ENCODE data around the gene SYNJ1. TPM values are rescaled to one million over a fixed set of nuclear protein-coding genes. Genes with fewer than 3 reads are reported as not detected.

Gene SYNJ1
- total RNA-seq, 2 experiments from 2014 or later, result 16.1 to 21.1 TPM

- DNase-seq, result no peak
- peaks cover 40% of the 10 kb centered on the region for H3K36me3 Mint-ChIP-seq (ENCODE audit: low read depth)
- ChIA-PET CTCF (no interaction called here), POLR2A (no interaction called here)
- H3K9me3 Mint-ChIP-seq, result peaks cover 2% of the 10 kb centered on the region
- H3K27me3 Mint-ChIP-seq, result no peaks in the 10 kb centered on the region
- no peak overlapping the region for H3K4me3 Mint-ChIP-seq
- H3K27ac Mint-ChIP-seq, result no peak overlapping the region
- peaks cover 34% of the 10 kb centered on the region for H3K4me1 Mint-ChIP-seq
Observed at GRCh38 chr21:32733356-32733755, 5.5 kb upstream of the SYNJ1 start.

GRCh38 chr21:32732544-32732943, 4.7 kb upstream of the SYNJ1 start:
- ChIA-PET POLR2A (interaction anchor here (0.7 kb wide), 1 partner anchor 39 kb away, joined by 3 read pairs; the partner anchor contains the start of gene PAXBP1), CTCF (interaction anchor here (1.2 to 1.8 kb wide), 2 partner anchors 23 to 39 kb away, joined by 3 to 6 read pairs; partner anchors contain the start of gene PAXBP1)
- Mint-ChIP-seq H3K27ac (no peak overlapping the region), H3K4me3 (no peak overlapping the region), H3K9me3 (peaks cover 2% of the 10 kb centered on the region), H3K27me3 (no peaks in the 10 kb centered on the region), H3K4me1 (peaks cover 35% of the 10 kb centered on the region), H3K36me3 (ENCODE audit: low read depth) (peaks cover 39% of the 10 kb centered on the region)
- no peak for DNase-seq

GRCh38 chr21:32728848-32729247, 1.0 kb upstream of the SYNJ1 start:
- peak overlapping the region; percentile 94 for H3K27ac Mint-ChIP-seq
- H3K36me3 Mint-ChIP-seq (ENCODE audit: low read depth), result peaks cover 17% of the 10 kb centered on the region
- peaks cover 2% of the 10 kb centered on the region for H3K9me3 Mint-ChIP-seq
- ChIA-PET CTCF (interaction anchor here (1.3 to 2.8 kb wide), 4 partner anchors 9 to 596 kb away, joined by 3 to 17 read pairs (median 8); partner anchors contain the start of genes IFNAR1 and PAXBP1), POLR2A (interaction anchor here (1.8 kb wide), 1 partner anchor 43 kb away, joined by 9 read pairs; the partner anchor contains the start of gene PAXBP1)
- DNase-seq, result no peak
- no peaks in the 10 kb centered on the region for H3K27me3 Mint-ChIP-seq
- peak overlapping the region; percentile 87 for H3K4me3 Mint-ChIP-seq
- H3K4me1 Mint-ChIP-seq, result peaks cover 46% of the 10 kb centered on the region

GRCh38 chr21:32728456-32728839, 635 bp upstream of the SYNJ1 start:
- Mint-ChIP-seq H3K27ac (peak overlapping the region; percentile 94), H3K27me3 (no peaks in the 10 kb centered on the region), H3K9me3 (peaks cover under 1% of the 10 kb centered on the region), H3K4me3 (peak overlapping the region; percentile 87), H3K36me3 (ENCODE audit: low read depth) (peaks cover 18% of the 10 kb centered on the region), H3K4me1 (peaks cover 50% of the 10 kb centered on the region)
- ChIA-PET CTCF (interaction anchor here (1.3 to 2.8 kb wide), 4 partner anchors 10 to 597 kb away, joined by 3 to 17 read pairs (median 8); partner anchors contain the start of genes IFNAR1 and PAXBP1), POLR2A (interaction anchor here (1.8 kb wide), 1 partner anchor 43 kb away, joined by 9 read pairs; the partner anchor contains the start of gene PAXBP1)
- no peak for DNase-seq

GRCh38 chr21:32726839-32727686, 750 bp downstream of the SYNJ1 start:
- peak; percentile 17 for DNase-seq
- ChIA-PET CTCF (interaction anchor here (1.3 to 2.8 kb wide), 4 partner anchors 11 to 598 kb away, joined by 3 to 17 read pairs (median 8); partner anchors contain the start of genes IFNAR1 and PAXBP1), POLR2A (interaction anchor here (0.8 to 1.8 kb wide), 2 partner anchors 15 to 45 kb away, joined by 3 to 9 read pairs; partner anchors contain the start of gene PAXBP1)
- H3K4me1 Mint-ChIP-seq, result peaks cover 50% of the 10 kb centered on the region
- peak overlapping the region; percentile 87 for H3K4me3 Mint-ChIP-seq
- H3K27ac Mint-ChIP-seq, result peak overlapping the region; percentile 94
- no peaks in the 10 kb centered on the region for H3K27me3 Mint-ChIP-seq
- H3K9me3 Mint-ChIP-seq, result no peaks in the 10 kb centered on the region
- H3K36me3 Mint-ChIP-seq (ENCODE audit: low read depth), result peaks cover 13% of the 10 kb centered on the region

- Mint-ChIP-seq H3K36me3 (ENCODE audit: low read depth) (peaks cover 52% of the 10 kb centered on the region), H3K27ac (no peak overlapping the region), H3K9me3 (no peaks in the 10 kb centered on the region), H3K27me3 (no peaks in the 10 kb centered on the region), H3K4me1 (peaks cover 14% of the 10 kb centered on the region), H3K4me3 (no peak overlapping the region)
- CTCF ChIA-PET, result interaction anchor here (0.6 kb wide), 1 partner anchor 837 kb away, joined by 4 read pairs; no protein-coding TSS in a partner anchor
- POLR2A ChIA-PET, result no interaction called here
- DNase-seq, result no peak
Observed at GRCh38 chr21:32719085-32719484, 8.7 kb downstream of the SYNJ1 start.

- Mint-ChIP-seq H3K4me3 (no peak overlapping the region), H3K4me1 (peaks cover 8% of the 10 kb centered on the region), H3K36me3 (ENCODE audit: low read depth) (peaks cover 48% of the 10 kb centered on the region), H3K27me3 (no peaks in the 10 kb centered on the region), H3K9me3 (no peaks in the 10 kb centered on the region), H3K27ac (no peak overlapping the region)
- DNase-seq, result no peak
- POLR2A ChIA-PET, result no interaction called here
- CTCF ChIA-PET, result no interaction called here
Observed at GRCh38 chr21:32717851-32718316, 9.9 kb downstream of the SYNJ1 start.

GRCh38 chr21:32716486-32716885, 11.3 kb downstream of the SYNJ1 start:
- ChIA-PET POLR2A (no interaction called here), CTCF (interaction anchor here (0.6 kb wide), 2 partner anchors 147 to 629 kb away, joined by 3 read pairs; no protein-coding TSS in a partner anchor)
- Mint-ChIP-seq H3K27ac (no peak overlapping the region), H3K27me3 (no peaks in the 10 kb centered on the region), H3K9me3 (no peaks in the 10 kb centered on the region), H3K4me3 (no peak overlapping the region), H3K36me3 (ENCODE audit: low read depth) (peaks cover 43% of the 10 kb centered on the region), H3K4me1 (peaks cover 15% of the 10 kb centered on the region)
- no peak for DNase-seq

- no peak for DNase-seq
- Mint-ChIP-seq H3K27me3 (no peaks in the 10 kb centered on the region), H3K27ac (no peak overlapping the region), H3K9me3 (no peaks in the 10 kb centered on the region), H3K4me1 (peaks cover 15% of the 10 kb centered on the region), H3K4me3 (no peak overlapping the region), H3K36me3 (ENCODE audit: low read depth) (peaks cover 25% of the 10 kb centered on the region)
- ChIA-PET POLR2A (no interaction called here), CTCF (interaction anchor here (0.7 kb wide), 1 partner anchor 633 kb away, joined by 3 read pairs; no protein-coding TSS in a partner anchor)
Observed at GRCh38 chr21:32713726-32714125, 14.1 kb downstream of the SYNJ1 start.

- POLR2A ChIA-PET, result no interaction called here
- peaks cover 16% of the 10 kb centered on the region for H3K36me3 Mint-ChIP-seq (ENCODE audit: low read depth)
- no peak for DNase-seq
- peaks cover 19% of the 10 kb centered on the region for H3K4me1 Mint-ChIP-seq
- no peak overlapping the region for H3K27ac Mint-ChIP-seq
- CTCF ChIA-PET, result no interaction called here
- no peaks in the 10 kb centered on the region for H3K9me3 Mint-ChIP-seq
- H3K27me3 Mint-ChIP-seq, result no peaks in the 10 kb centered on the region
- H3K4me3 Mint-ChIP-seq, result no peak overlapping the region
Observed at GRCh38 chr21:32712641-32713040, 15.2 kb downstream of the SYNJ1 start.

GRCh38 chr21:32712043-32712442, 15.8 kb downstream of the SYNJ1 start:
- peak; percentile 49 for DNase-seq
- Mint-ChIP-seq H3K27ac (no peak overlapping the region), H3K36me3 (ENCODE audit: low read depth) (peaks cover 10% of the 10 kb centered on the region), H3K4me1 (peaks cover 21% of the 10 kb centered on the region), H3K4me3 (no peak overlapping the region), H3K27me3 (no peaks in the 10 kb centered on the region), H3K9me3 (no peaks in the 10 kb centered on the region)
- ChIA-PET POLR2A (interaction anchor here (0.9 kb wide), 1 partner anchor 15 kb away, joined by 3 read pairs; no protein-coding TSS in a partner anchor), CTCF (interaction anchor here (0.5 kb wide), 1 partner anchor 59 kb away, joined by 3 read pairs; the partner anchor contains the start of gene PAXBP1)

GRCh38 chr21:32710987-32711386, 16.8 kb downstream of the SYNJ1 start:
- H3K27ac Mint-ChIP-seq, result no peak overlapping the region

More at GRCh38 chr21:32710987-32711386, 16.8 kb downstream of the SYNJ1 start:
- no peak for DNase-seq
- no peak overlapping the region for H3K4me3 Mint-ChIP-seq
- POLR2A ChIA-PET, result no interaction called here
- H3K27me3 Mint-ChIP-seq, result no peaks in the 10 kb centered on the region
- no peaks in the 10 kb centered on the region for H3K9me3 Mint-ChIP-seq
- H3K36me3 Mint-ChIP-seq (ENCODE audit: low read depth), result peaks cover 6% of the 10 kb centered on the region
- peaks cover 21% of the 10 kb centered on the region for H3K4me1 Mint-ChIP-seq
- CTCF ChIA-PET, result interaction anchor here (1.1 kb wide), 1 partner anchor 10 kb away, joined by 4 read pairs; no protein-coding TSS in a partner anchor
